Renal pelvis (tissue), 4 donors: ENCODE measurements around the gene FCRL5. TPM values are rescaled to one million over a fixed set of nuclear protein-coding genes. Genes with fewer than 3 reads are reported as not detected.
"Not testable (repeated sequence)": the region's sequence is repeated elsewhere in the genome, so short reads cannot be mapped to it uniquely, and the experiment has no call there.

Experiments
- DNase-seq: peaks from one replicate; pipeline ENCODE4 v3.0.0-alpha.2; 2013
- polyA plus RNA-seq, 3 donors: library from polyadenylated mRNA; unstranded; fragments of 120-200 nt; gene quantifications; one replicate each; pipeline ENCODE4 v1.2.1, GENCODE V29; 2013; ENCODE audit not compliant: insufficient read length in 3 of 3

Gene FCRL5
- polyA plus RNA-seq, 3 donors, result 0.05 to 0.13 (median 0.09) TPM

DNA sequence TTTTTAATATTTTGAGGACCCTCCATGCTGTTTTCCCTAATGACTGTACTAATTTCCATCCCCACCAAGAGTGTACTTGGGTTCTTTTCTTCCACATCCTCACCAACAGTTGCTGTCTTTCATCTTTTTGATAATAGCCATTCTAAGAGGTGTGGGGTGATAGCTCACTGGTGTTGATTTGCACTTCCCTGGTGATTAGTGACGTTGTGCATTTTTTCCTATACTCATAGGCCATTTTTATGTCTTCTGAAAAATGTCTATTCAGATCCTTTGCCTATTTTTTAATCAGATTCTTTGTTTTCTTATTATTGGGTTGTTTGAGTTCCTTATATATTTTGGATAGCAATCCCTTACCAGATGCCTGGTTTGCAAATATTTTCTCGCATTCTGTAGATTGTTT, 64.2 kb downstream of the FCRL5 start:
- no peak for DNase-seq

DNA sequence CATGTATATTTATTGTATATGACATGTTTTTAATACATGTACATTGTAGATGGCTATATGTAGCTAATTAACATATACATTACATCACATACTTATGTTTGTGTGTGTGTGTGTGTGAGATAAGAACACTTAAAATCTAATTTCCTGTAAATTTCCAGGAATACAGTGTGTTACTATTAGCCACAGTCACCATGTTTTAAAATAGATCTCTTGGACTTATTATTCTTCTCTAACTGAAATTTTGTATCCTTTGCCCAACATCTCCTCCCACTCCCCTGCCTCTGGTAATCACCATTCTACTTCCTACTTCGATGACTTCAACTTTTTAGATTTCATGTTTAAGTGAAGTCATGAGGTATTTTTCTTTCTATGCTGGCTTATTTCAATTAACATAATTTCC, 64.8 kb downstream of the FCRL5 start:
- no peak for DNase-seq

DNA sequence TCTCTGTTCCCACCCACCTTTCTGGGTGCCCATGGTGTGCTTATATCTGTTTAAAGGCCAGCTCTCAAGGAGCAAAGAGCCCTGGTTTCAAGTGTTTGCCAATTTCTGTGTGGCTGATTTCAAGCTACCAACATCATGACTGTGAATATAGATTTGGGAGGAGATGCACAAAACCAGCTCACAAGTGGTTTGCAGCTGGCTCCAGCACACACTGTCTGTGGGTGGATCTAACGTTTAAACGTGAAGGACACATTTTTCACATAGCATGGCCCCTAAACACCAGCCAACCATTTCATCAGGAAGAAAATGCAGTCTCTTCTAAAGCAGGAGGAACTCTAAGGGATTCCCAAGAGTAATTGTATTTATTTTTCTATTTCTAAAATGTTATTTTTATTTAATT, 65.2 kb downstream of the FCRL5 start:
- no peak for DNase-seq

- DNase-seq, result not testable (repeated sequence)
These were observed 65.9 kb downstream of the FCRL5 start for GRCh38 chr1:157486400-157486799.

- DNase-seq, result no peak
These were observed 66.5 kb downstream of the FCRL5 start for GRCh38 chr1:157485793-157486192.

DNA sequence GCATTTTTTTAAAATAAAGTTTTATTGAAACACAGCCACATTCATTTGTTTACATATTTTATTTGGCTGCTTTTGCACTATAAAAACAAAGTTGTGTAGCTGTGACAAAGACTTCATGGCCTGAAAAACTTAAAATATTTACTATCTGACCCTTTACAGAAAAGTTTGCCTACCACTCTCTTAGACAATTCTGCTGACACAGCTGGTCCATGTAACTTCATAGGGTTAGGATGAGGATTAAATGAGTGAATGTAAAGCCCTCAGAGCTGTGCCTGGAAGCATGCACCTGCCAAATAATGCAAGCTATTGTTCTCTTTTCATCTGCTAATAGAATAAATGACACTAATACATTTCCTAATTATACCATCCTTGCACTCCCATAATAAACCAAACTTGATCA, 67.7 kb downstream of the FCRL5 start:
- no peak for DNase-seq

DNA sequence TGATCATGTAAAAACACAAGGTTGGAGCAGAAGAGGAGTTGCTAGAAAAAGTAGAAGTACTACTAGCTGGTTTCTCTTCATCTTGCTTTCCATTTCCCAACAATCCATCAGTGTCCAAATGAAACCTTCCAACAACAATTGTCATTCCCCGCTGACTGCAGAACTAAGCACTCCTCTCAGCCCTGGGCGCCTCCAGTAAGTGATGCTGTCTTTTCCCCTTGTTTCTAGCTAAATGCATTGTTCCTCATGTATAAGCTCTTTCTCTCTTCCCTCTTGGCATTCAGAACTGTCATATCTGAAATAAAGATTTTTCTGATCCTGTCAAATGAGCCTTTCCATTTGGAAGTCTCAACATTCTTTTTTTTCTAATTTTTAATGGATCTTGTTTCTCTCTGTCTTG, 68.7 kb downstream of the FCRL5 start:
- DNase-seq, result no peak

DNA sequence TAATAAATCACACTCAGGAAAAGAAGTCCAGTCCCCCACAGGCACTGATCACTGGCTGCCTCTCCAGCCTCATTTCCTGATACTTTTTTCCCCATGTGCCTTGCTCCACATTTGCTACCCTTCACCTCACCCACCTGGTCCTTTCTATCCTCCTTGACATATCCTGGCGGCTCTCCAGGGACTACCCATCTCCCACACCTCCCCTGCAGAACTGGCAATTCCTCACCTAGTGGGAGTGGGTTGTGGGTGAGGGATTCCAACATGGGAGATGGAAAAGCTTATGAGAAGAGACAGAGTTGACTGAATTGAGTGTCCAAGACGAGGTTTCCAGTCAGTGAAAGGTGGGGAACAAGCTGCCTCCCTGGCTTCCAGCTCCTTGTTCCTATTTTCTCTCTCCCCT, 69.6 kb downstream of the FCRL5 start:
- no peak for DNase-seq

DNA sequence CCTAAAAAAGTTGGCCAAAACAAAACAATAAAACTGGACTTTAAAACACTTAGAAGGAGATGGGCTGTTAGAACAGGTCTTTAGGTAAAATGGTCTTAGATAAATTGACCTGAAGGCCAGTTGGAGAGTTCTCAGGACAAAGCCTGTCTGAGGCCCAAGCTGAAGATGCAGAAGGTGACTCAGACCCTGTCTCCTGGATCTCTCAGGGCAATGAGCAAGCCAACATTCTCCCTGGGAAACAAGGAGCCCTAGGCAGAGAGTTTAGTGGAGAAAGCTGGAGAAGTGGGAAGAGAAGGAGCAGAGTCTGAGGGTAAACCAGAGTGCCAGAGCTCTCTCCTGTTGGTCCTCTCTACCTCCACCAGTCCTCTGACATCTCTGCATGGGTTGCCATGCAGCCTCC, 70.1 kb downstream of the FCRL5 start:
- no peak for DNase-seq

- no peak for DNase-seq
These were observed 74.3 kb downstream of the FCRL5 start for GRCh38 chr1:157478030-157478429.

GRCh38 chr1:157477419-157477818, 74.9 kb downstream of the FCRL5 start:
- DNase-seq, result no peak

GRCh38 chr1:157472959-157473358, 79.4 kb downstream of the FCRL5 start:
- no peak for DNase-seq

DNA sequence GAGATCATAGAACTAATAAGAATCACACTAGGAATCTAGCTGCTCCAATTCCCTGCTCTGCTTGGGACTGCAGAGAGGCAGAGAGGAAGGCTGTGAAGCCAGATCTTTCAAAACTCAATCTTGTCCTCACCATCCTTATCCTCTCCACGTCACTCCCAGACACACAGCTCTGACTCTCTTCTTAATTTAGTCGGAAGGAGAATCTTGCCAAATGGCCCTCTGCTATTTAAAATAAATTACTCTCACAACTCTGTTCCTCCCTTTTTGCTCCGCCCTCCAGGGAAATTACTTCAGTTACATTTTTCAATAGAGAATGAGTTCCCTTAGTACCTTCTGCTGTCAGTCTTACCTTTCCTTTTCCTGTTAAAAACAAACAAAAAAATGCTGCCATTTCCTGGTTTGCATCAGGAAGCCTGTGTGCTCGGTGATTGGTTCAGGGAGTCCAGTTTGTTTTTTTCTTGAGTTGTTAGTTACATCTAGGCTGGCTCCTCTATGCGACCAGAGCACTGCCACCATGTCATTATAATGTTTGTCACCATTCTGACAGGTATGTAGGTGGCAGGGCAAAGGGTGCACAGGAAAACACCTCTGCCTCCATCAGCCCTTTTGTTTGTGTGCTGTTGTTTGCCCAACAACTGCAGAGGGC, 80.1 kb downstream of the FCRL5 start:
- no peak for DNase-seq

GRCh38 chr1:157471531-157471930, 80.8 kb downstream of the FCRL5 start:
- no peak for DNase-seq

- DNase-seq, result no peak
These were observed 82.3 kb downstream of the FCRL5 start for GRCh38 chr1:157469752-157470675.

GRCh38 chr1:157469300-157469699, 83.0 kb downstream of the FCRL5 start:
- DNase-seq, result no peak

DNA sequence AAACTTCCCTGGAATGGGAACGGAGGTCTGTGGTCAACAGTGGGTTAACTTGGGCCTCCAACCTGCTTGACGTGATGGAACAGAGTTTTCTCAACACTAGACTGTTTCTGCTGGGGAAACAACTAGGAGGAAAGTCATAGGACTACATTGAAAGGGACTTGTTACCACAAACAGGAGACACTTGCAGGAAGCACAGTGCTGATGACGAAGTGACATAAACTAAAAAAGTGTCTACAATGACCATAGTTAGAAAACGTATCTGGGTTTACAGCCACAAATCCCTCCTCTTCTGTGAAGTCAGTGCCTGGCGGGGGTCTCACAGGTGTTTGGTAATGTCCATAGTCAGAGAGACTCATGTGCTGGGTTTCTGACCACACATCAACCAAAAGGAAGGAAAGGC, 86.3 kb downstream of the FCRL5 start:
- no peak for DNase-seq

Other genes with a start within 250 kb of the FCRL5 start
- not detected for gene FCRL4, start 45.6 kb upstream of the FCRL5 start, polyA plus RNA-seq
- under 1 TPM in 1 of 3 donors, not detected in 2; 0.16 TPM for gene FCRL3, start 148.3 kb upstream of the FCRL5 start, polyA plus RNA-seq
- under 1 TPM in 1 of 3 donors, not detected in 2; 0.11 TPM for gene FCRL2, start 224.6 kb upstream of the FCRL5 start, polyA plus RNA-seq